Endothelial cell of umbilical vein (primary cell): ENCODE measurements around the gene TGM1.

Source experiments
- CTCF ChIP-seq, 2 donors: IDR thresholded peaks; 1 replicate in 1 of 2; 2 replicates in 1 of 2; pipeline ENCODE4 v1.5.1; 2011; ENCODE audit warnings: low read length in 2 of 2, mild to moderate bottlenecking in 2 of 2, moderate library complexity in 2 of 2, control low read depth in 1 of 2, inconsistent platforms in 1 of 2, low read depth in 1 of 2; ENCODE audit not compliant: insufficient read depth in 1 of 2; ENCODE audit errors: extremely low read depth in 1 of 2
- EZH2 ChIP-seq: IDR thresholded peaks from 2 replicates; pipeline ENCODE4 v1.6.1; 2012; ENCODE audit warnings: borderline replicate concordance, low read depth, mild to moderate bottlenecking, moderate library complexity, low read length, inconsistent platforms; ENCODE audit not compliant: severe bottlenecking
- FOS ChIP-seq: IDR thresholded peaks from 2 replicates; pipeline ENCODE4 v1.6.1; 2011; ENCODE audit warnings: mild to moderate bottlenecking, low read length, moderate library complexity, borderline replicate concordance; ENCODE audit not compliant: insufficient read depth
- GATA2 ChIP-seq: IDR thresholded peaks from 2 replicates; pipeline ENCODE4 v1.7.0; 2011; ENCODE audit warnings: low read depth, mild to moderate bottlenecking, moderate library complexity, mixed read lengths, low read length; ENCODE audit not compliant: insufficient read length, insufficient read depth
- JUN ChIP-seq: IDR thresholded peaks from 2 replicates; pipeline ENCODE4 v1.6.1; 2011; ENCODE audit warnings: borderline replicate concordance, low read depth; ENCODE audit not compliant: insufficient read length, insufficient read depth
- MAX ChIP-seq: IDR thresholded peaks from 2 replicates; pipeline ENCODE4 v1.6.1; 2011; ENCODE audit not compliant: insufficient read depth, insufficient read length
- MYC ChIP-seq: IDR thresholded peaks from one replicate; pipeline ENCODE4 v1.6.1; 2011; ENCODE audit warnings: mild to moderate bottlenecking, low read depth, low read length
- POLR2A ChIP-seq: IDR thresholded peaks from 2 replicates; pipeline ENCODE4 v1.6.1; 2012; ENCODE audit warnings: low read depth, mild to moderate bottlenecking, control low read depth, low read length
- POLR2AphosphoS5 ChIP-seq: IDR thresholded peaks from 2 replicates; pipeline ENCODE4 v1.6.1; 2012; ENCODE audit warnings: low read depth, mild to moderate bottlenecking, control low read depth, low read length, moderate library complexity; ENCODE audit not compliant: insufficient read depth

DNA sequence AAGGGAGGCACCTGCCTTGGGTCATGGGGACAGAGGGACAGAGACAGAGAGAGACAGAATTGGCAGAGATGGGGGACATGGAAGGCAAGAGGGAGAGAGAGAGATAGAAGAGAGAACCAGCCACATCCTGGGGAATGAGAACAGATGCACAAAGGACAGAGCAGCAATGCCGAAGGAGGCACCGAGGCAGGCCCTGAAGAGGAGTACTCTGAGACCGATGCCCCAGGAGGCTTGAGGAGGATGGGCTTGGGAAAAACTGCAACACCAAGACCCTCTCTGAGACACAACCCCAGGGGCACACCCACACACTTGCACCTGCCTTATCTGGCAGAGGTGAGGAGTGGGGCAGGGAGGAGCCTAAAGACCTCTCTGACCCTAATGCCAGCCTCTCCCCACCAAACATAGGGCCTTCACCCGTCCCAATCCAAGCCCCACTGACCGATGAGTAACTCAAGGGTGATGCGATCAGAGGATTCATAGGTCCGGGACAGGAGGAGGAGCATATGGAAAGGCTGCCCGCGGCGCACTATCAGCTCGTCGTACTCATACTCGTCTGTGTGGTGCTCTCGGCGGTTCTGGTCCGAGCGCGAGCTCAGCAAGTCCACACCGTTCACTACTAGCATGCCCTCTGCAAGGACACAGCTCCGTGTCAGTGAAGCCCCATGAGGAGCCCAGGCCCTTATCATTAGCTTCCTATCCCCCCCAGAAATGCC is 1.6 kb downstream of the TGM1 start:
- TF ChIP-seq POLR2A (no peak), EZH2 (no peak), CTCF (IDR thresholded peaks at IDR 0.05; ENCODE audit: extremely low read depth in 1 of 2, insufficient read depth in 1 of 2, low read depth in 1 of 2, low read length in 2 of 2) (no peak), POLR2AphosphoS5 (no peak), JUN (no peak), MAX (no peak), FOS (no peak), MYC (no peak), GATA2 (no peak)
